ENCODE data around the gene FRMD3. TPM values are rescaled to one million over a fixed set of nuclear protein-coding genes. Genes with fewer than 3 reads are reported as not detected.

Gene FRMD3
- total RNA-seq, 1 experiment from 2014 or later: 3.9 TPM

- no peaks in the 10 kb centered on the region for H3K9me3 ChIP-seq (ENCODE audit: low read length)
- POLR2A ChIA-PET (ENCODE audit: unreplicated experiment): no interaction called here
- H3F3A ChIP-seq (ENCODE audit: low read length, unreplicated experiment): no peaks in the 10 kb centered on the region
- ATAC-seq (no peak), DNase-seq (no peak)
- no peak overlapping the region for H3K27ac ChIP-seq (ENCODE audit: low read length)
- H2AFZ ChIP-seq (ENCODE audit: low read length): no peak overlapping the region
- H3K36me3 ChIP-seq (ENCODE audit: low read depth, low read length): no peaks in the 10 kb centered on the region
- no peaks in the 10 kb centered on the region for H3K27me3 ChIP-seq (ENCODE audit: low read length)
- no peaks in the 10 kb centered on the region for H4K20me1 ChIP-seq (ENCODE audit: low read length)
- no peak overlapping the region for H3K9ac ChIP-seq (ENCODE audit: low read length)
- H3K9me2 ChIP-seq (replicated peaks; ENCODE audit: low read length): no peaks in the 10 kb centered on the region
- intact Hi-C loops (cut with micrococcal nuclease): no loop called here
- CTCF ChIA-PET: no interaction called here
- no peak overlapping the region for H3K4me3 ChIP-seq (ENCODE audit: low read length)
- BruUV-seq (replicated peaks): no TSS peak
- no peaks in the 10 kb centered on the region for H3K79me2 ChIP-seq (ENCODE audit: low read length)
- peaks cover 13% of the 10 kb centered on the region for H3K4me1 ChIP-seq (ENCODE audit: insufficient read depth, low read length)
- TF ChIP-seq EZH2phosphoT487 (IDR thresholded peaks at IDR 0.05; ENCODE audit: borderline replicate concordance, low read length) (no peak), CTCF (conservative IDR thresholded peaks at IDR 0.05; ENCODE audit: low read depth, low read length) (no peak), EZH2 (IDR thresholded peaks at IDR 0.05; ENCODE audit: low read length, unreplicated experiment) (no peak)
- no peak overlapping the region for H3K4me2 ChIP-seq (ENCODE audit: low read length)
Measured at GRCh38 chr9:83509402-83509801, 28.8 kb downstream of the FRMD3 start.

- no peak overlapping the region for H3K4me3 ChIP-seq (ENCODE audit: low read length)
- BruUV-seq (replicated peaks): no TSS peak
- TF ChIP-seq EZH2phosphoT487 (IDR thresholded peaks at IDR 0.05; ENCODE audit: borderline replicate concordance, low read length) (no peak), CTCF (conservative IDR thresholded peaks at IDR 0.05; ENCODE audit: low read depth, low read length) (no peak), EZH2 (IDR thresholded peaks at IDR 0.05; ENCODE audit: low read length, unreplicated experiment) (no peak)
- ATAC-seq (no peak), DNase-seq (no peak)
- POLR2A ChIA-PET (ENCODE audit: unreplicated experiment): no interaction called here
- H4K20me1 ChIP-seq (ENCODE audit: low read length): no peaks in the 10 kb centered on the region
- intact Hi-C loops (cut with micrococcal nuclease): no loop called here
- H2AFZ ChIP-seq (ENCODE audit: low read length): no peak overlapping the region
- no peaks in the 10 kb centered on the region for H3K9me2 ChIP-seq (replicated peaks; ENCODE audit: low read length)
- no peaks in the 10 kb centered on the region for H3F3A ChIP-seq (ENCODE audit: low read length, unreplicated experiment)
- no peaks in the 10 kb centered on the region for H3K36me3 ChIP-seq (ENCODE audit: low read depth, low read length)
- H3K4me1 ChIP-seq (ENCODE audit: insufficient read depth, low read length): peaks cover 13% of the 10 kb centered on the region
- CTCF ChIA-PET: no interaction called here
- H3K9me3 ChIP-seq (ENCODE audit: low read length): no peaks in the 10 kb centered on the region
- no peaks in the 10 kb centered on the region for H3K79me2 ChIP-seq (ENCODE audit: low read length)
- H3K4me2 ChIP-seq (ENCODE audit: low read length): no peak overlapping the region
- no peak overlapping the region for H3K9ac ChIP-seq (ENCODE audit: low read length)
- no peaks in the 10 kb centered on the region for H3K27me3 ChIP-seq (ENCODE audit: low read length)
- H3K27ac ChIP-seq (ENCODE audit: low read length): no peak overlapping the region
Measured at GRCh38 chr9:83508067-83508466, 30.1 kb downstream of the FRMD3 start.

- TF ChIP-seq EZH2phosphoT487 (IDR thresholded peaks at IDR 0.05; ENCODE audit: borderline replicate concordance, low read length) (no peak), EZH2 (IDR thresholded peaks at IDR 0.05; ENCODE audit: low read length, unreplicated experiment) (no peak), CTCF (conservative IDR thresholded peaks at IDR 0.05; ENCODE audit: low read depth, low read length) (no peak)
- no peak for DNase-seq
- no peaks in the 10 kb centered on the region for H3K27me3 ChIP-seq (ENCODE audit: low read length)
- intact Hi-C loops (cut with micrococcal nuclease): no loop called here
- no peaks in the 10 kb centered on the region for H4K20me1 ChIP-seq (ENCODE audit: low read length)
- no peaks in the 10 kb centered on the region for H3F3A ChIP-seq (ENCODE audit: low read length, unreplicated experiment)
- BruUV-seq (replicated peaks): no TSS peak
- ChIA-PET POLR2A (ENCODE audit: unreplicated experiment) (no interaction called here), CTCF (no interaction called here)
- ATAC-seq: no peak
- H3K9me2 ChIP-seq (replicated peaks; ENCODE audit: low read length): no peaks in the 10 kb centered on the region
- no peaks in the 10 kb centered on the region for H3K79me2 ChIP-seq (ENCODE audit: low read length)
- no peaks in the 10 kb centered on the region for H3K9me3 ChIP-seq (ENCODE audit: low read length)
- H3K4me2 ChIP-seq (ENCODE audit: low read length): no peak overlapping the region
- no peak overlapping the region for H3K4me3 ChIP-seq (ENCODE audit: low read length)
- H2AFZ ChIP-seq (ENCODE audit: low read length): no peak overlapping the region
- no peak overlapping the region for H3K27ac ChIP-seq (ENCODE audit: low read length)
- H3K4me1 ChIP-seq (ENCODE audit: insufficient read depth, low read length): peaks cover 6% of the 10 kb centered on the region; the same call in 1 of the 2 replicates
- H3K9ac ChIP-seq (ENCODE audit: low read length): no peak overlapping the region
- H3K36me3 ChIP-seq (ENCODE audit: low read depth, low read length): no peaks in the 10 kb centered on the region
Measured at GRCh38 chr9:83505282-83505681, 32.9 kb downstream of the FRMD3 start.
